ENCODE results near the gene NBEAL2. TPM values are rescaled to one million over a fixed set of nuclear protein-coding genes. Genes with fewer than 3 reads are reported as not detected.

The NBEAL2 gene
- total RNA-seq, 1 donor from 2014 or later: 14.8 TPM

DNA sequence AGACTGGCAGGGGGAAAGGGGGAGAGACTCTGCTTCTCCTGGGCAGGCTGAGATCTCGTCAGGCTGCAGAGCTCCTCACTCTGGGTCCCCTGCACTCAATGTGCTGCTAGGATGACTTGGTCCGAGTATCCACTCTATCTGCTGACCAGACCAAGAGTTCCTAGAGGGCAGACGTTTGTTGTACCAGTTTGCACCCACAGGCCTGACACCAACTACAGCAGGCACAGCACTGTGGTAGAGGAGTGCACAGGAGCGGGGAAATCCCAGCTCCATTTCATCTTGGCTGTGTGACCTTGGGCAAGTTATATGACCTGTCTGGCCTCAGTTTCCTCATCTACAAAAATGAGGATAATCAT is 31.9 kb upstream of the NBEAL2 start:
- Histone ChIP-seq H3K9ac (ENCODE audit: low read length) (no peak overlapping the region), H3K4me2 (ENCODE audit: low read length) (peak overlapping the region; percentile 30), H3K27me3 (ENCODE audit: insufficient read depth, low read length) (no peaks in the 10 kb centered on the region), H3K9me3 (ENCODE audit: insufficient read depth, low read depth, low read length) (no peaks in the 10 kb centered on the region), H4K20me1 (ENCODE audit: insufficient read depth, low read length) (peaks cover 95% of the 10 kb centered on the region), H3K36me3 (ENCODE audit: insufficient read depth, low read length) (no peaks in the 10 kb centered on the region), H3K4me3 (ENCODE audit: insufficient read depth, low read depth, low read length) (no peak overlapping the region), H3K79me2 (ENCODE audit: insufficient read depth, low read length) (peaks cover 98% of the 10 kb centered on the region), H3K27ac (ENCODE audit: low read depth, low read length) (no peak overlapping the region), H3K4me1 (ENCODE audit: insufficient read depth, low read length) (peaks cover 38% of the 10 kb centered on the region), H2AFZ (ENCODE audit: low read depth, low read length) (no peak overlapping the region)
- Mint-ChIP-seq H3K27me3 (ENCODE audit: low read depth, unreplicated experiment) (no peaks in the 10 kb centered on the region), H3K4me3 (ENCODE audit: unreplicated experiment) (no peak overlapping the region), H3K36me3 (ENCODE audit: low read depth, unreplicated experiment) (peaks cover 19% of the 10 kb centered on the region), H3K4me1 (ENCODE audit: low read depth, unreplicated experiment) (peaks cover 48% of the 10 kb centered on the region), H3K27ac (ENCODE audit: unreplicated experiment) (peak overlapping the region; percentile 15), H3K9me3 (ENCODE audit: unreplicated experiment) (no peaks in the 10 kb centered on the region)
- FAIRE-seq (no peak), DNase-seq (ENCODE audit: low read depth) (no peak)
- TF ChIP-seq EZH2 (IDR thresholded peaks at IDR 0.05; ENCODE audit: insufficient read depth, low read length): no peak
- TF ChIP-seq, protein P1, sequence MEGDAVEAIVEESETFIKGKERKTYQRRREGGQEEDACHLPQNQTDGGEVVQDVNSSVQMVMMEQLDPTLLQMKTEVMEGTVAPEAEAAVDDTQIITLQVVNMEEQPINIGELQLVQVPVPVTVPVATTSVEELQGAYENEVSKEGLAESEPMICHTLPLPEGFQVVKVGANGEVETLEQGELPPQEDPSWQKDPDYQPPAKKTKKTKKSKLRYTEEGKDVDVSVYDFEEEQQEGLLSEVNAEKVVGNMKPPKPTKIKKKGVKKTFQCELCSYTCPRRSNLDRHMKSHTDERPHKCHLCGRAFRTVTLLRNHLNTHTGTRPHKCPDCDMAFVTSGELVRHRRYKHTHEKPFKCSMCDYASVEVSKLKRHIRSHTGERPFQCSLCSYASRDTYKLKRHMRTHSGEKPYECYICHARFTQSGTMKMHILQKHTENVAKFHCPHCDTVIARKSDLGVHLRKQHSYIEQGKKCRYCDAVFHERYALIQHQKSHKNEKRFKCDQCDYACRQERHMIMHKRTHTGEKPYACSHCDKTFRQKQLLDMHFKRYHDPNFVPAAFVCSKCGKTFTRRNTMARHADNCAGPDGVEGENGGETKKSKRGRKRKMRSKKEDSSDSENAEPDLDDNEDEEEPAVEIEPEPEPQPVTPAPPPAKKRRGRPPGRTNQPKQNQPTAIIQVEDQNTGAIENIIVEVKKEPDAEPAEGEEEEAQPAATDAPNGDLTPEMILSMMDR (IDR thresholded peaks at IDR 0.05; ENCODE audit: insufficient read depth, low read depth, low read length): no peak

DNA sequence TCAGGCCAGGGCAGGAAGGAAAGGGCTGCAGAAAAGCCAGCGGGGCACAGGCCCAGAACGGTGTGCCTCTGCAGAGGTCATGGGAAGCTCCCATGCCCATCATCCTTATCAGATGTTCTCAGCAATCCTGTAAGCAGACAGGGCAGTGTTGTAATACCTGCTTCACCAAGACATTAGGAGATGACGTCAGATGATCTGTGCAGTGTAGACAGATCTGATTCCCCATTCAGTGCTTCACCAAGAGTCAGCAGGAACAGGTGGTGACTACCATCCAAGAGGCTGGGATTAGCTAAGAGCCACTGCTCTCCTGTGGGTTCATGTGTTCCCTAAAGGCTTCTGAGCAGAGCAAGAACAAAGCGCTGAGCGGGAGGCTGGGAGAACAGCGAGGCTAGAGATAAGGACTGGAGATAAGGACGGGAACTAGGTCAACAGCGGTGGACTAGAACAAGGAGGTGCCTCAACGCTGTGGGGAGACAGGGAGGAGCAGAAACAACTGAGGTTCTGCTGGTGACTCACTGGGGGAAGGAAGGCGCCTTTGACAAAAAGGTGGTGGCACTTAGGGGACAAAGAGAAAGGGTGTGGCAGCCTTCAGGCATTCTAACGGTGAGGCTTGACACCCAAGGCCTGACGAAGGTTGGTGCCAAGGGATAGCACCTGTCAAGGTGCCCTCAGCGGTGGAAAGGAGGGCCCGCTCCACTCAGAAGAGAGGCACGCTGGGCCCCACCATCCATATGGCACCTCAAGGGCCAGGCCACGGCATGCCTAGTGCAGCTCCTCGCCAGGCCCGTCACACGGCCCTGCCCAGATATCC is 31.3 kb upstream of the NBEAL2 start:
- FAIRE-seq (no peak), DNase-seq (ENCODE audit: low read depth) (peak; percentile 52)
- H3K4me3 Mint-ChIP-seq (ENCODE audit: unreplicated experiment): no peak overlapping the region
- peaks cover 45% of the 10 kb centered on the region for H3K4me1 Mint-ChIP-seq (ENCODE audit: low read depth, unreplicated experiment)
- Histone ChIP-seq H3K4me3 (ENCODE audit: insufficient read depth, low read depth, low read length) (no peak overlapping the region), H3K4me2 (ENCODE audit: low read length) (peak overlapping the region; percentile 30), H3K9me3 (ENCODE audit: insufficient read depth, low read depth, low read length) (no peaks in the 10 kb centered on the region), H3K9ac (ENCODE audit: low read length) (no peak overlapping the region), H3K27me3 (ENCODE audit: insufficient read depth, low read length) (no peaks in the 10 kb centered on the region), H3K36me3 (ENCODE audit: insufficient read depth, low read length) (no peaks in the 10 kb centered on the region), H3K27ac (ENCODE audit: low read depth, low read length) (no peak overlapping the region), H3K79me2 (ENCODE audit: insufficient read depth, low read length) (peaks cover 98% of the 10 kb centered on the region), H3K4me1 (ENCODE audit: insufficient read depth, low read length) (peaks cover 38% of the 10 kb centered on the region), H2AFZ (ENCODE audit: low read depth, low read length) (no peak overlapping the region), H4K20me1 (ENCODE audit: insufficient read depth, low read length) (peaks cover 95% of the 10 kb centered on the region)
- H3K27ac Mint-ChIP-seq (ENCODE audit: unreplicated experiment): peak overlapping the region; percentile 15
- H3K27me3 Mint-ChIP-seq (ENCODE audit: low read depth, unreplicated experiment): no peaks in the 10 kb centered on the region
- no peak for TF ChIP-seq EZH2 (IDR thresholded peaks at IDR 0.05; ENCODE audit: insufficient read depth, low read length)
- TF ChIP-seq, protein P1 (IDR thresholded peaks at IDR 0.05; ENCODE audit: insufficient read depth, low read depth, low read length): no peak
- peaks cover 17% of the 10 kb centered on the region for H3K36me3 Mint-ChIP-seq (ENCODE audit: low read depth, unreplicated experiment)
- no peaks in the 10 kb centered on the region for H3K9me3 Mint-ChIP-seq (ENCODE audit: unreplicated experiment)

Measured in astrocyte (in vitro differentiated cells and primary cell).